ENCODE data around the gene TLK2. TPM values are rescaled to one million over a fixed set of nuclear protein-coding genes. Genes with fewer than 3 reads are reported as not detected.
"Not testable (repeated sequence)": the region's sequence is repeated elsewhere in the genome, so short reads cannot be mapped to it uniquely, and the experiment has no call there.

The TLK2 gene
- polyA plus RNA-seq, 1 donor from 2014 or later = 63.9 TPM

- Histone ChIP-seq H3K36me3 (ENCODE audit: insufficient read depth, low read length) (no peaks in the 10 kb centered on the region), H3K4me2 (ENCODE audit: low read length) (no peak overlapping the region), H3K4me3 (ENCODE audit: low read length) (no peak overlapping the region), H3K27me3 (ENCODE audit: insufficient read depth, low read depth, low read length) (no peaks in the 10 kb centered on the region), H4K20me1 (ENCODE audit: insufficient read depth) (no peaks in the 10 kb centered on the region), H3K27ac (ENCODE audit: low read length) (no peak overlapping the region), H3K9me3 (ENCODE audit: low read length) (no peaks in the 10 kb centered on the region), H3F3A (ENCODE audit: insufficient read depth, low read length, poor library complexity, severe bottlenecking) (no peaks in the 10 kb centered on the region), H2AFZ (ENCODE audit: low read depth, low read length) (no peak overlapping the region), H3K9ac (ENCODE audit: low read length) (no peak overlapping the region), H3K9me2 (ENCODE audit: insufficient read depth, low read length) (no peaks in the 10 kb centered on the region), H3K79me2 (replicated peaks; ENCODE audit: insufficient read depth, low read length) (no peaks in the 10 kb centered on the region)
- no peak for TF ChIP-seq EP300 (conservative IDR thresholded peaks at IDR 0.05; ENCODE audit: poor library complexity, severe bottlenecking)
- TF ChIP-seq RAD21 (conservative IDR thresholded peaks at IDR 0.05) = no peak
- TF ChIP-seq EZH2 (IDR thresholded peaks at IDR 0.05; ENCODE audit: borderline replicate concordance, insufficient read depth, low read length, poor library complexity, severe bottlenecking) = no peak
- no peak for TF ChIP-seq REST (IDR thresholded peaks at IDR 0.05; ENCODE audit: borderline replicate concordance)
- TF ChIP-seq SMC3 (conservative IDR thresholded peaks at IDR 0.05; ENCODE audit: poor library complexity) = no peak
- TF ChIP-seq MXI1 (conservative IDR thresholded peaks at IDR 0.05; ENCODE audit: poor library complexity, severe bottlenecking) = no peak
- TF ChIP-seq CTCF (IDR thresholded peaks at IDR 0.05; ENCODE audit: poor library complexity, severe bottlenecking) = no peak
- TF ChIP-seq TAF1 (IDR thresholded peaks at IDR 0.05; ENCODE audit: low read depth) = no peak
- no peak for TF ChIP-seq POLR2AphosphoS5 (IDR thresholded peaks at IDR 0.05)
Observed at GRCh38 chr17:62611728-62612127, 133.1 kb downstream of the TLK2 start.

- not testable (repeated sequence) for H3K27me3 ChIP-seq (ENCODE audit: insufficient read depth, low read depth, low read length); H3K4me3 ChIP-seq (ENCODE audit: low read length); H3K9me3 ChIP-seq (ENCODE audit: low read length); H3K36me3 ChIP-seq (ENCODE audit: insufficient read depth, low read length); H3K27ac ChIP-seq (ENCODE audit: low read length); H3K9me2 ChIP-seq (ENCODE audit: insufficient read depth, low read length); H3K79me2 ChIP-seq (replicated peaks; ENCODE audit: insufficient read depth, low read length); H4K20me1 ChIP-seq (ENCODE audit: insufficient read depth); H2AFZ ChIP-seq (ENCODE audit: low read depth, low read length); H3F3A ChIP-seq (ENCODE audit: insufficient read depth, low read length, poor library complexity, severe bottlenecking); H3K4me2 ChIP-seq (ENCODE audit: low read length); H3K9ac ChIP-seq (ENCODE audit: low read length)
Observed at GRCh38 chr17:62612289-62612688, 133.7 kb downstream of the TLK2 start.

- not testable (repeated sequence) for H2AFZ ChIP-seq (ENCODE audit: low read depth, low read length); H3F3A ChIP-seq (ENCODE audit: insufficient read depth, low read length, poor library complexity, severe bottlenecking); H3K9me3 ChIP-seq (ENCODE audit: low read length); H3K27ac ChIP-seq (ENCODE audit: low read length); H3K79me2 ChIP-seq (replicated peaks; ENCODE audit: insufficient read depth, low read length); H3K4me2 ChIP-seq (ENCODE audit: low read length); H3K4me3 ChIP-seq (ENCODE audit: low read length); H3K9me2 ChIP-seq (ENCODE audit: insufficient read depth, low read length); H3K9ac ChIP-seq (ENCODE audit: low read length); H4K20me1 ChIP-seq (ENCODE audit: insufficient read depth); H3K36me3 ChIP-seq (ENCODE audit: insufficient read depth, low read length); H3K27me3 ChIP-seq (ENCODE audit: insufficient read depth, low read depth, low read length)
Observed at GRCh38 chr17:62613095-62613494, 134.5 kb downstream of the TLK2 start.

Data from neural cell (in vitro differentiated cells).